GM21717 (cell line): ENCODE measurements around the gene ERC1.
"Not testable (repeated sequence)": the region's sequence is repeated elsewhere in the genome, so short reads cannot be mapped to it uniquely, and the experiment has no call there.

Experiments
- ATAC-seq: cut with Tn5 transposase; IDR thresholded peaks from one replicate; pipeline ENCODE4 v1.9.1; 2021; ENCODE audit warnings: mild to moderate bottlenecking, moderate library complexity; ENCODE audit not compliant: unreplicated experiment

Gene ERC1

GRCh38 chr12:1176191-1176590 lies 185.2 kb downstream of the ERC1 start:
- ATAC-seq = no peak

- ATAC-seq = no peak
Measured at GRCh38 chr12:1179128-1179527, 188.1 kb downstream of the ERC1 start.

DNA sequence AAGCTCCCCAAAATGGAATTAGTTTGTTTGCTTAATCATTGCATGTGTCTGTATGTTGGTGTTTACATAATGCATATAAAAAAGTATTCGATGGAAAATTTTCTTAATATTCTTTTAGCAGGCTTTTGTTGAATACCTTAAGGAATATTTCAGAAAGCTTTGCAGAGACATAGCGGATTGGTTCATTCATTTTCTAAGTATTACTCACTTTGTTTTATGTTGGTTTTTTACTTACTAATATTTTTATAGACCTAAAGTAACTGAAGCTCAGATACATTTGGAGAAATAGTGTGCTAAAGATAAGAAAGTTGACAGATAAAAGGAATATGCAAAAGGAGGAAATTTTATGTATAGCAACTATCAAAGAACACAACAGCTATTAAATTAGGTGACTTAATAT lies 191.0 kb downstream of the ERC1 start:
- ATAC-seq = no peak

DNA sequence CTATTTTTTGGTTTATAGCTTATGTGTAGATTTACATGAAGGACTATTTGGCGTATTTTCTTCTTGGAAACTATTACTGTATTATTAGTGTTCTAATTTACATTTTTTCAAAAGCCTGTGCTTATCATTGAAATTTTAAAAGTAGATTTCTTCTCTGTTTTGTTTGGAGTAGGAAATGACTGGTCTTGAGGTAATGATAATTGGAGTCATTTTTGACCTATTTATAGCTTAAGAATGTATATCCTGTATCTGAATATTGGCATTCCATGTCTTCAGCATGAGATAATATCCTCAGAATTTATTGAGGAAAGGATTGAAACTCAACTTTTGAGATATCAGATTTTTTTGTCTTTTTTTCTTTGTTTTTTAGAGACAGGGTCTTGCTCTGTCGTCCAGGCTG lies 193.4 kb downstream of the ERC1 start:
- ATAC-seq = no peak

- ATAC-seq = no peak
Measured at GRCh38 chr12:1185460-1186182, 194.6 kb downstream of the ERC1 start.

GRCh38 chr12:1186298-1186697 lies 195.3 kb downstream of the ERC1 start:
- no peak for ATAC-seq

DNA sequence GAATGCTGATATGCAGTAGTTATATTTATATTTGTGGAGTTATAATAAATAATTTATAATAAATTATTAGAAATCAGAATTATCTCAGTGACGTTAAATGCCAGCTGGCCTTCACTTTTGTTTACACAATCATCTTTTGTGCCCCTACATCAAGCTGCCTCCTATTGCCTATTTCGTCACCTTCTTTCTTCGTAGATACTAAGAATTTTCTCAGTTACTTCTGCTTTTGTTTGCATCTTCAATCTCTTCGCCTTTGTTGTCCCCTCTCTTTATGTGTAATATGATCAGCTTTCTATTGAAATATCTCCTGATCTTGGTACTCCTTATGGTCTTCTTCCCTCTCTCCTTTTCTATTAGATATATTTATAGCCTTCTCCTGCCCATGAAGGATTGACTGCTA lies 197.0 kb downstream of the ERC1 start:
- ATAC-seq = no peak

- ATAC-seq = no peak
Measured at GRCh38 chr12:1189163-1189562, 198.1 kb downstream of the ERC1 start.

- ATAC-seq = no peak
Measured at GRCh38 chr12:1195513-1195912, 204.5 kb downstream of the ERC1 start.

DNA sequence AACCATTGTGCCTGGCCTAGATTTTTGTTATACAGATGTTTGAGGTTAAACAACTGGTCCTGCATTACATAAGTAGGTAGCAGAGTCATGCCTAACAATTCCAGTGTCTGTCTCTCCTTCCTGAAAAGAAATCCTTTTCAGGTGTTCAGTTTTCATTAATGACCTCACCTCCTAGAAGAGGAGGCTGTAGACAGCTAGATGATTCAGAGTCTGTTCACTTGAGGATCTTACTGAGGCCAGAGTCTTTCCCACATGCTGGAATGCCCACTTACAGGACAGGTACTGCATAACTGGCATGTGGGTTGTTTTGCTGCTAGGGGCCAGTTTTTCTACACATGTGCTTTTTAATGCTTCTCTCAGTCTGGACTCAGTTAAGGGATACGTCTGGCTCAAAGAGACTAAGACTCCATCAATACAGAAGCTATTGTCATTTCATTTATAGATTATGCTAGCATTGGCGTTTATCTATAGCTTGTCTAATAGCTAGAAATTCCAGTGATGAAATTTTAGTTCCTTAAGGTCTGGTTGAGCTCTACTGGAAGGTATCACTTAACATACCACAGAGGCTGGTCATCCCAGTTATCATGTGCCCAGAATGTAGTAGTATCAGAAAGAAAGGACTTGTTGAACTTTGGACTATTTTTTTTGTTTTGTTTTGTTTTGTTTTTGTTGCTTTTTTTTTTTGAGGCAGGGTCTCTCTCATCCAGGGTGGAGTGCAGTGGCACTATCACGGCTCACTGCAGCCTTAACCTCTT lies 206.4 kb downstream of the ERC1 start:
- ATAC-seq = no peak

DNA sequence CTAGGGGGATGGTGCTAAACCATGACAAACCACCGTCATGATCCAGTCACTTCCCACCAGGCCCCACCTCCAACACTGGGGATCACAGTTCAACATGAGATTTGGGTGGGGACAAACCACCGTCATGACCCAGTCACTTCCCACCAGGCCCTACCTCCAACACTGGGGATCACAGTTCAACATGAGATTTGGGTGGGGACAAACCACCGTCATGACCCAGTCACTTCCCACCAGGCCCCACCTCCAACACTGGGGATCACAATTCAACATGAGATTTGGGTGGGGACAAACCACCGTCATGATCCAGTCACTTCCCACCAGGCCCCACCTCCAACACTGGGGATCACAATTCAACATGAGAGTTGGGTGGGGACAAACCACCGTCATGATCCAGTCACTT lies 207.8 kb downstream of the ERC1 start:
- not testable (repeated sequence) for ATAC-seq

DNA sequence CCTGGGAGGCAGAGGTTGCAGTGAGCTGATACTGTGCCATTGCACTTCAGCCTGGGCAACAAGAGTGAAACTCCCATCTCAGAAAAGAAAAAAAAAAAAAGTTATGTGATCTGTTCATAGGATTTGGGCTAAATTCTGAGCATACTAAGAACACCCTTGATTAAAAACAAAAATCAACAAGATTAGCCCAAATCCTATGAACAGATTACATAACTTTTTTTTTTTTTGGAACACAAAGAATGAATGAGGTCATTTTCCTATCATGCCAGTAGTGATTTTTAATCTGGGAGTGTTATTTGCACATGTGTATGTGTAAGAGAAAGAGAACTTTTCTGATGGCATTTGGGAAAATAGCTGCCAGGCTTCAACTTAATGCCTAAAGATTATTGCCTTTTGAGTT lies 208.7 kb downstream of the ERC1 start:
- ATAC-seq = no peak

DNA sequence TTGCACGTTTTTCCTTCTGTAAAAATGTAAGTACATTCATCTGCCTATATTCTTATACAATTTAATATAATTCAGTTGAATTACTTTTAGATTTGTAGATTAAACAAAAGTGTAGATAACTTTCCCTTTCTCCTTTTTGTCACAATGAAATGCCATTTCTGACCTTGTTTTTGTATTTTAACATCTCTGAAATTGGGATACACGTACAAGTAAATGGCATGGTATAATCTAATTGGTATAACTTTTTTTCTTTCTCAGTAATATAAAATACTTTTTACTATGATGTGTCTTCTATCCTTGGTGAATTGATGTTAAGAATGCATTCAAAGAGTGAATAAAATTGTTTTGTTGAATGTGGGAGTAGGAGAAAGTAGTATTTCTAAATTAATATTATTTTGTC lies 210.0 kb downstream of the ERC1 start:
- ATAC-seq = no peak

GRCh38 chr12:1201886-1202285 lies 210.9 kb downstream of the ERC1 start:
- ATAC-seq = no peak

- no peak for ATAC-seq
Measured at GRCh38 chr12:1203735-1204019, 212.7 kb downstream of the ERC1 start.

GRCh38 chr12:1204581-1205121 lies 213.6 kb downstream of the ERC1 start:
- ATAC-seq = peak; percentile 66

GRCh38 chr12:1205512-1206060 lies 214.6 kb downstream of the ERC1 start:
- no peak for ATAC-seq

GRCh38 chr12:1206118-1206734 lies 215.2 kb downstream of the ERC1 start:
- no peak for ATAC-seq

GRCh38 chr12:1207276-1207675 lies 216.3 kb downstream of the ERC1 start:
- no peak for ATAC-seq

DNA sequence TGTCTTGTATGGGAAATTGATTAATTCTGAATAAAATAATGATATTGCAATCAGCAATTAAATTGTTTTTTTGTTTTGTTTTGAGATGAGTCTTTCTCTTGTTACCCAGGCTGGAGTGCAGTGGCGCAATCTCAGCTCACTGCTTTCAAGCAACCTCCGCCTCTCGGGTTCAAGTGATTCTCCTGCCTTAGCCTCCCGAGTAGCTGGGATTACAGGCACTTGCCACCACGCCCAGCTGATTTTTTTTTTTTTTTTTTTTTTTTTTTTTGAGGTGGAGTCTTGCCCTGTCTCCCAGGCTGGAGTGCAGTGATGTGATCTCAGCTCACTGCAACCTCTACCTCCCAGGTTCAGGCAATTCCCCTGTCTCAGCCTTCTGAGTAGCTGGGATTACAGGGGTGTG lies 217.7 kb downstream of the ERC1 start:
- not testable (repeated sequence) for ATAC-seq

DNA sequence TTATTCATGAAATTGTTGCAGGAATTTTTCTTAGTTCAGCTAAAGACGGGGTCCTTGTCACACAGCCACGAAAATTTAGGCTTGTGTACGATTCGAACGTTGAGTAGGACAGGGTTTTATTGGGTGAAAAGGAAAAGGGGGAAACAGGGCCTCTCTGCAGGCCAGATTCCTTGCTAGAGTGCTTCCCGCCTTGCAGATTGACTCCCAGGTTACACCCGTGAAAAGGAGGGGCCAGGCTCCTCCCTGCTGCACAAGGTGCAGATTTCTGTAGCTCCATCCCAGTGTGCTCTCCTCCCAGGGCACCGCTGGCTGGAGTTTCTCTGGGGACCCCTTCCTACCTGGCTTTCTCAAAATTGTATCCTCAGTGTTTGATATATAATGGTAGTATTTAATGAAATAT lies 221.5 kb downstream of the ERC1 start:
- no peak for ATAC-seq

GRCh38 chr12:1213205-1213604 lies 222.2 kb downstream of the ERC1 start:
- no peak for ATAC-seq
